Activated B cell treated with CpG ODN at 0.5 μM for 24 hours (primary cell): ENCODE results near the gene FCER1A. TPM values are rescaled to one million over a fixed set of nuclear protein-coding genes. Genes with fewer than 3 reads are reported as not detected.
"Not testable (repeated sequence)": the region's sequence is repeated elsewhere in the genome, so short reads cannot be mapped to it uniquely, and the experiment has no call there.

Experiments
- ATAC-seq: fragments of 200-7000 bp; cut with Tn5 transposase; one replicate; pipeline ENCODE4 v1.10.0; 2021; ENCODE audit warnings: low read depth, mild to moderate bottlenecking, moderate library complexity
- CTCF ChIA-PET: fragments of 350-600 bp; sonication (Branson Sonifier 250); formaldehyde crosslinking; loops from one replicate; lab custom pipeline; 2021; ENCODE audit warnings: antibody characterized with exemption; lab: Charles Lee
- POLR2A ChIA-PET: fragments of 350-600 bp; sonication (Branson Sonifier 250); formaldehyde crosslinking; loops from one replicate; lab custom pipeline; 2021; ENCODE audit warnings: antibody characterized with exemption; lab: Charles Lee
- DNase-seq: peaks from one replicate; pipeline ENCODE4 v3.0.0; 2022
- H3K27ac Mint-ChIP-seq: one replicate; pipeline ENCODE4 v1.8.0; 2020; ENCODE audit warnings: mixed read lengths
- H3K27me3 Mint-ChIP-seq: one replicate; pipeline ENCODE4 v1.8.0; 2021; ENCODE audit warnings: mixed read lengths
- H3K36me3 Mint-ChIP-seq: one replicate; pipeline ENCODE4 v1.8.0; 2021; ENCODE audit warnings: low read depth, mixed read lengths
- H3K4me1 Mint-ChIP-seq: one replicate; pipeline ENCODE4 v1.8.0; 2021; ENCODE audit warnings: mixed read lengths
- H3K4me3 Mint-ChIP-seq: one replicate; pipeline ENCODE4 v1.8.0; 2020; ENCODE audit warnings: mild to moderate bottlenecking, mixed read lengths
- H3K9me3 Mint-ChIP-seq: one replicate; pipeline ENCODE4 v1.8.0; 2020; ENCODE audit warnings: mixed read lengths
- intact Hi-C: fragments of 100-400 bp; cut with micrococcal nuclease; formaldehyde crosslinking; loops from one replicate; pipeline ENCODE4 v1.15.1; 2024
- total RNA-seq: library from RNA; stranded (reverse); gene quantifications from 2 replicates; pipeline ENCODE4 v1.2.3, GENCODE V29; 2022
- TF ChIP-seq, protein P1 (sequence below): fragments of 200-600 bp; IDR thresholded peaks from one replicate; pipeline ENCODE4 v1.8.0; 2022; ENCODE audit warnings: antibody characterized with exemption, mild to moderate bottlenecking

The FCER1A gene
- total RNA-seq, 1 donor from 2014 or later, result not detected

DNA sequence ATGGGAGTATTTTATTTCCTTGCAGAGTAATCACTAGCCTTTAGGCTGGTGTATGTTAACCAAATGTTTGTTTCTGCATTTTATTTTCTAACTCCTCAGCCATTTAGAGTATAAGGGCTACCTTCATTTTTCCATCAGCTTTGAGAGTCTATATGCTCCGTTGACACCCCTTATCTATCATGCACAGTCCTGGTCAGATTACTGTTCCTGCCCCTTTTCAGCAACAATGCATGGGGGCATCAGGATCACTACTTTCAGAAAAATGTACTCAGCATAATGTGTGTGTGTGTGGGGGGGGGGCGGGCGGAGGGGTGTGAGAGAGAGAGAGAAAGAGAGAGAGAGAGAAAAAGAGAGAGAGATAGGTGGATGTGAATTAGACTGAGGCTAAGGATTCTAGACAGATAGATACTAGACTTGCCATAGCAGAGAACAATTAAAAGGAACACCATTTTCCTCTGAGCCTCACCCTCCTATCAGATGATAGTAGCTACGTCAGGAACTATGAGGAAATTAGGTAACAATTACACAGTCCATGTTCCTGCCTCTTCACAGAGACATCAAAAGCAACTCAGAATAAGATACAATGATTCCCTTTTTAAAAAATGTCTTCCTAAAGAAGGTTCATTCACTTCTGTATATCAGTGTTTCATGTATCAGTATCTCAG lies 40.8 kb downstream of the FCER1A start:
- Mint-ChIP-seq H3K9me3 (no peaks in the 10 kb centered on the region), H3K27me3 (peaks cover 14% of the 10 kb centered on the region), H3K4me1 (no peaks in the 10 kb centered on the region), H3K27ac (no peak overlapping the region), H3K4me3 (no peak overlapping the region), H3K36me3 (no peaks in the 10 kb centered on the region)
- DNase-seq (no peak), ATAC-seq (no peak)
- POLR2A ChIA-PET, result no interaction called here
- TF ChIP-seq, protein P1, sequence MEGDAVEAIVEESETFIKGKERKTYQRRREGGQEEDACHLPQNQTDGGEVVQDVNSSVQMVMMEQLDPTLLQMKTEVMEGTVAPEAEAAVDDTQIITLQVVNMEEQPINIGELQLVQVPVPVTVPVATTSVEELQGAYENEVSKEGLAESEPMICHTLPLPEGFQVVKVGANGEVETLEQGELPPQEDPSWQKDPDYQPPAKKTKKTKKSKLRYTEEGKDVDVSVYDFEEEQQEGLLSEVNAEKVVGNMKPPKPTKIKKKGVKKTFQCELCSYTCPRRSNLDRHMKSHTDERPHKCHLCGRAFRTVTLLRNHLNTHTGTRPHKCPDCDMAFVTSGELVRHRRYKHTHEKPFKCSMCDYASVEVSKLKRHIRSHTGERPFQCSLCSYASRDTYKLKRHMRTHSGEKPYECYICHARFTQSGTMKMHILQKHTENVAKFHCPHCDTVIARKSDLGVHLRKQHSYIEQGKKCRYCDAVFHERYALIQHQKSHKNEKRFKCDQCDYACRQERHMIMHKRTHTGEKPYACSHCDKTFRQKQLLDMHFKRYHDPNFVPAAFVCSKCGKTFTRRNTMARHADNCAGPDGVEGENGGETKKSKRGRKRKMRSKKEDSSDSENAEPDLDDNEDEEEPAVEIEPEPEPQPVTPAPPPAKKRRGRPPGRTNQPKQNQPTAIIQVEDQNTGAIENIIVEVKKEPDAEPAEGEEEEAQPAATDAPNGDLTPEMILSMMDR, result no peak
- intact Hi-C loops, result no loop called here
- CTCF ChIA-PET, result interaction anchor here (0.8 kb wide), 1 partner anchor 132 kb away, joined by 3 read pairs; no protein-coding TSS in a partner anchor

DNA sequence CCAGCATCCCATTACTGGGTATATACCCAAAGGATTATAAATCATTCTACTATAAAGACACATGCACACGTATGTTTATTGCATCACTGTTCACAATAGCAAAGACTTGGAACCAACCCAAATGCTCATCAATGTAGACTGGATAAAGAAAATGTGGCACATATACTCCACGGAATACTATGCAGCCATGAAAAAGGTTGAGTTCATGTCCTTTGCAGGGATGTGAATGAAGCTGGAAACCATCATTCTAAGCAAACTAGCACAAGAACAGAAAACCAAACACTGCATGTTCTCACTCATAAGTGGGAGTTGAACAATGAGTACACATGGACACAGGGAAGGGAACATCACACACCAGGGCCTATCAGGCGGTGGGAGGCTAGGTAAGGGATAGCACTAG lies 47.2 kb downstream of the FCER1A start:
- H3K27me3 Mint-ChIP-seq, ATAC-seq, H3K36me3 Mint-ChIP-seq, H3K9me3 Mint-ChIP-seq, H3K4me1 Mint-ChIP-seq, H3K4me3 Mint-ChIP-seq, H3K27ac Mint-ChIP-seq, DNase-seq, intact Hi-C loops, POLR2A ChIA-PET, CTCF ChIA-PET: not testable (repeated sequence)

DNA sequence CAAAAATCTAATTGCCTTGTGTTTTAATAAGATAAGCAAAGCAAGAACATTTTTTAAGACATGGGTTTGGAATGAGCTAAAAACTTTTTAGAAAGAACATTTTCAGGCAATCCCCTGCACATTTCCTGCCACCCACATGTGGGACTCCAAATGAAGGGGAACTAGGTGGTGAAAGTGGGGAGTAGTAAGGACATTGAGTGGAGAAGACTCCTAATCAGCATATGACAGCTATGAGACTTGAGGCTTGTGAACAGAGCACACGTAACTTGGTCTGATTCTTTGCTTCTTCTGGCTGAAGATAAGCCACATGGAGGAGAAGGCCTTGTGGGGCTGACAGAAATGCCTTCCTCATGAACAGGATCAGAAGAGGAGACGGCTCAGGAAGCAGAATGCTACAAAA lies 50.3 kb downstream of the FCER1A start:
- intact Hi-C loops, result no loop called here
- Mint-ChIP-seq H3K27ac (no peak overlapping the region), H3K4me1 (no peaks in the 10 kb centered on the region), H3K9me3 (peaks cover 2% of the 10 kb centered on the region), H3K36me3 (no peaks in the 10 kb centered on the region), H3K4me3 (no peak overlapping the region), H3K27me3 (peaks cover 5% of the 10 kb centered on the region)
- ChIA-PET CTCF (no interaction called here), POLR2A (no interaction called here)
- TF ChIP-seq, protein P1, result no peak
- no peak for ATAC-seq
- no peak for DNase-seq

Other genes starting within 250 kb of the FCER1A start
- gene AIM2, start 225.6 kb upstream of the FCER1A start, total RNA-seq, result 46.5 and 53.3 TPM in 2 replicates
- 0.37 and 0.84 TPM in 2 replicates for gene CADM3, start 130.7 kb upstream of the FCER1A start, total RNA-seq
- gene ACKR1, start 97.5 kb upstream of the FCER1A start, total RNA-seq, result 0.18 TPM in 1 of 2 replicates, not detected in the other
- gene OR10J4, start 129.9 kb downstream of the FCER1A start, total RNA-seq, result not detected in 2 replicates
- gene OR10J1, start 137.4 kb downstream of the FCER1A start, total RNA-seq, result not detected in 2 replicates
- gene OR10J5, start 233.7 kb downstream of the FCER1A start, total RNA-seq, result not detected in 2 replicates